ENCODE results near the gene CFAP52. TPM values are rescaled to one million over a fixed set of nuclear protein-coding genes. Genes with fewer than 3 reads are reported as not detected.

CFAP52 gene
- total and polyA plus RNA-seq, 2 experiments from 2014 or later, result not detected

DNA sequence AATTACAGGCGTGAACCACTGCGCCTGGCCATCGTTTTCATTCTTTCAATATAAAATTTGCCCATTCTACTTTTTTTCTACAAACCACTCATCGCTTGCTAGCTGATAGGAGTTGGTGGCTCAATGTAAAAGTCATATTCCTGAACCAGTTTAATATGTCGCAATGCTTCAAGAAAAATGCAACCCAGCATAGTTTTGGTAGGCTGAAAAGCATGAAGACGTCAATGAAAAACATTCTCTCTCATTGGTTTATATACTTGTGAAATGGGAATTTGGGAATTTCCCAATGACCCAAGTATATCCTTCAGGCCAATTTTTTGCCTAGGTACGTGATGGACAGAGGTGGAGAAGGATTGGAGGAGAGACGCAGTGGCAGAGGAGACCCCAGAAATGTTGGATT, 95.8 kb downstream of the CFAP52 start:
- no peaks in the 10 kb centered on the region for H3K9me3 Mint-ChIP-seq
- no peak overlapping the region for H2AFZ ChIP-seq
- H3K36me3 ChIP-seq (ENCODE audit: insufficient read depth), result no peaks in the 10 kb centered on the region
- H3K27me3 ChIP-seq (ENCODE audit: insufficient read depth), result no peaks in the 10 kb centered on the region
- no peak overlapping the region for H3K27ac ChIP-seq (ENCODE audit: low read depth)
- no peaks in the 10 kb centered on the region for H3K36me3 Mint-ChIP-seq (ENCODE audit: low read depth)
- no peaks in the 10 kb centered on the region for H3K9me2 ChIP-seq (ENCODE audit: insufficient read depth)
- H3K4me3 Mint-ChIP-seq, result no peak overlapping the region
- no peak overlapping the region for H3K4me3 ChIP-seq
- no peaks in the 10 kb centered on the region; the same call in 1 of the 2 replicates for H4K20me1 ChIP-seq (replicated peaks; ENCODE audit: insufficient read depth)
- H3K27ac Mint-ChIP-seq, result no peak overlapping the region
- H3F3A ChIP-seq (replicated peaks; ENCODE audit: low read depth), result no peaks in the 10 kb centered on the region
- H3K79me2 ChIP-seq (replicated peaks; ENCODE audit: insufficient read depth), result no peaks in the 10 kb centered on the region
- ATAC-seq, result no peak
- no peaks in the 10 kb centered on the region for H3K27me3 Mint-ChIP-seq (ENCODE audit: insufficient read depth, low read depth, poor library complexity)
- TF ChIP-seq CREB1 (CRISPR knock-in tag; IDR thresholded peaks at IDR 0.05; ENCODE audit: low read depth) (no peak), JUNB (IDR thresholded peaks at IDR 0.05; ENCODE audit: unreplicated experiment) (no peak), ZNF331 (CRISPR knock-in tag; IDR thresholded peaks at IDR 0.05; ENCODE audit: low read depth) (no peak), EZH2 (IDR thresholded peaks at IDR 0.05; ENCODE audit: low read depth, unreplicated experiment) (no peak), POLR2AphosphoS5 (IDR thresholded peaks at IDR 0.05; ENCODE audit: low read depth) (no peak), EZH2phosphoT487 (IDR thresholded peaks at IDR 0.05; ENCODE audit: unreplicated experiment) (no peak), NANOG (IDR thresholded peaks at IDR 0.05; ENCODE audit: borderline replicate concordance) (no peak), ZNF114 (CRISPR knock-in tag; IDR thresholded peaks at IDR 0.05) (no peak), STAT1 (IDR thresholded peaks at IDR 0.05; ENCODE audit: unreplicated experiment) (no peak)
- TF ChIP-seq, protein P1, sequence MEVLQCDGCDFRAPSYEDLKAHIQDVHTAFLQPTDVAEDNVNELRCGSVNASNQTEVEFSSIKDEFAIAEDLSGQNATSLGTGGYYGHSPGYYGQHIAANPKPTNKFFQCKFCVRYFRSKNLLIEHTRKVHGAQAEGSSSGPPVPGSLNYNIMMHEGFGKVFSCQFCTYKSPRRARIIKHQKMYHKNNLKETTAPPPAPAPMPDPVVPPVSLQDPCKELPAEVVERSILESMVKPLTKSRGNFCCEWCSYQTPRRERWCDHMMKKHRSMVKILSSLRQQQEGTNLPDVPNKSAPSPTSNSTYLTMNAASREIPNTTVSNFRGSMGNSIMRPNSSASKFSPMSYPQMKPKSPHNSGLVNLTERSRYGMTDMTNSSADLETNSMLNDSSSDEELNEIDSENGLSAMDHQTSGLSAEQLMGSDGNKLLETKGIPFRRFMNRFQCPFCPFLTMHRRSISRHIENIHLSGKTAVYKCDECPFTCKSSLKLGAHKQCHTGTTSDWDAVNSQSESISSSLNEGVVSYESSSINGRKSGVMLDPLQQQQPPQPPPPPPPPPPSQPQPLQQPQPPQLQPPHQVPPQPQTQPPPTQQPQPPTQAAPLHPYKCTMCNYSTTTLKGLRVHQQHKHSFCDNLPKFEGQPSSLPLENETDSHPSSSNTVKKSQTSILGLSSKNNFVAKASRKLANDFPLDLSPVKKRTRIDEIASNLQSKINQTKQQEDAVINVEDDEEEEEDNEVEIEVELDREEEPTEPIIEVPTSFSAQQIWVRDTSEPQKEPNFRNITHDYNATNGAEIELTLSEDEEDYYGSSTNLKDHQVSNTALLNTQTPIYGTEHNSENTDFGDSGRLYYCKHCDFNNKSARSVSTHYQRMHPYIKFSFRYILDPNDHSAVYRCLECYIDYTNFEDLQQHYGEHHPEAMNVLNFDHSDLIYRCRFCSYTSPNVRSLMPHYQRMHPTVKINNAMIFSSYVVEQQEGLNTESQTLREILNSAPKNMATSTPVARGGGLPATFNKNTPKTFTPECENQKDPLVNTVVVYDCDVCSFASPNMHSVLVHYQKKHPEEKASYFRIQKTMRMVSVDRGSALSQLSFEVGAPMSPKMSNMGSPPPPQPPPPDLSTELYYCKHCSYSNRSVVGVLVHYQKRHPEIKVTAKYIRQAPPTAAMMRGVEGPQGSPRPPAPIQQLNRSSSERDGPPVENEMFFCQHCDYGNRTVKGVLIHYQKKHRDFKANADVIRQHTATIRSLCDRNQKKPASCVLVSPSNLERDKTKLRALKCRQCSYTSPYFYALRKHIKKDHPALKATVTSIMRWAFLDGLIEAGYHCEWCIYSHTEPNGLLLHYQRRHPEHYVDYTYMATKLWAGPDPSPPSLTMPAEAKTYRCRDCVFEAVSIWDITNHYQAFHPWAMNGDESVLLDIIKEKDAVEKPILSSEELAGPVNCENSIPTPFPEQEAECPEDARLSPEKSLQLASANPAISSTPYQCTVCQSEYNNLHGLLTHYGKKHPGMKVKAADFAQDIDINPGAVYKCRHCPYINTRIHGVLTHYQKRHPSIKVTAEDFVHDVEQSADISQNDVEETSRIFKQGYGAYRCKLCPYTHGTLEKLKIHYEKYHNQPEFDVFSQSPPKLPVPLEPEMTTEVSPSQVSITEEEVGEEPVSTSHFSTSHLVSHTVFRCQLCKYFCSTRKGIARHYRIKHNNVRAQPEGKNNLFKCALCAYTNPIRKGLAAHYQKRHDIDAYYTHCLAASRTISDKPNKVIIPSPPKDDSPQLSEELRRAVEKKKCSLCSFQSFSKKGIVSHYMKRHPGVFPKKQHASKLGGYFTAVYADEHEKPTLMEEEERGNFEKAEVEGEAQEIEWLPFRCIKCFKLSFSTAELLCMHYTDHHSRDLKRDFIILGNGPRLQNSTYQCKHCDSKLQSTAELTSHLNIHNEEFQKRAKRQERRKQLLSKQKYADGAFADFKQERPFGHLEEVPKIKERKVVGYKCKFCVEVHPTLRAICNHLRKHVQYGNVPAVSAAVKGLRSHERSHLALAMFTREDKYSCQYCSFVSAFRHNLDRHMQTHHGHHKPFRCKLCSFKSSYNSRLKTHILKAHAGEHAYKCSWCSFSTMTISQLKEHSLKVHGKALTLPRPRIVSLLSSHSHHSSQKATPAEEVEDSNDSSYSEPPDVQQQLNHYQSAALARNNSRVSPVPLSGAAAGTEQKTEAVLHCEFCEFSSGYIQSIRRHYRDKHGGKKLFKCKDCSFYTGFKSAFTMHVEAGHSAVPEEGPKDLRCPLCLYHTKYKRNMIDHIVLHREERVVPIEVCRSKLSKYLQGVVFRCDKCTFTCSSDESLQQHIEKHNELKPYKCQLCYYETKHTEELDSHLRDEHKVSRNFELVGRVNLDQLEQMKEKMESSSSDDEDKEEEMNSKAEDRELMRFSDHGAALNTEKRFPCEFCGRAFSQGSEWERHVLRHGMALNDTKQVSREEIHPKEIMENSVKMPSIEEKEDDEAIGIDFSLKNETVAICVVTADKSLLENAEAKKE (CRISPR knock-in tag; IDR thresholded peaks at IDR 0.05), result no peak
- TF ChIP-seq, protein P2, sequence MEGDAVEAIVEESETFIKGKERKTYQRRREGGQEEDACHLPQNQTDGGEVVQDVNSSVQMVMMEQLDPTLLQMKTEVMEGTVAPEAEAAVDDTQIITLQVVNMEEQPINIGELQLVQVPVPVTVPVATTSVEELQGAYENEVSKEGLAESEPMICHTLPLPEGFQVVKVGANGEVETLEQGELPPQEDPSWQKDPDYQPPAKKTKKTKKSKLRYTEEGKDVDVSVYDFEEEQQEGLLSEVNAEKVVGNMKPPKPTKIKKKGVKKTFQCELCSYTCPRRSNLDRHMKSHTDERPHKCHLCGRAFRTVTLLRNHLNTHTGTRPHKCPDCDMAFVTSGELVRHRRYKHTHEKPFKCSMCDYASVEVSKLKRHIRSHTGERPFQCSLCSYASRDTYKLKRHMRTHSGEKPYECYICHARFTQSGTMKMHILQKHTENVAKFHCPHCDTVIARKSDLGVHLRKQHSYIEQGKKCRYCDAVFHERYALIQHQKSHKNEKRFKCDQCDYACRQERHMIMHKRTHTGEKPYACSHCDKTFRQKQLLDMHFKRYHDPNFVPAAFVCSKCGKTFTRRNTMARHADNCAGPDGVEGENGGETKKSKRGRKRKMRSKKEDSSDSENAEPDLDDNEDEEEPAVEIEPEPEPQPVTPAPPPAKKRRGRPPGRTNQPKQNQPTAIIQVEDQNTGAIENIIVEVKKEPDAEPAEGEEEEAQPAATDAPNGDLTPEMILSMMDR (conservative IDR thresholded peaks at IDR 0.05; ENCODE audit: low read depth in 2 of 2), result no peak
- TF ChIP-seq, protein P3, sequence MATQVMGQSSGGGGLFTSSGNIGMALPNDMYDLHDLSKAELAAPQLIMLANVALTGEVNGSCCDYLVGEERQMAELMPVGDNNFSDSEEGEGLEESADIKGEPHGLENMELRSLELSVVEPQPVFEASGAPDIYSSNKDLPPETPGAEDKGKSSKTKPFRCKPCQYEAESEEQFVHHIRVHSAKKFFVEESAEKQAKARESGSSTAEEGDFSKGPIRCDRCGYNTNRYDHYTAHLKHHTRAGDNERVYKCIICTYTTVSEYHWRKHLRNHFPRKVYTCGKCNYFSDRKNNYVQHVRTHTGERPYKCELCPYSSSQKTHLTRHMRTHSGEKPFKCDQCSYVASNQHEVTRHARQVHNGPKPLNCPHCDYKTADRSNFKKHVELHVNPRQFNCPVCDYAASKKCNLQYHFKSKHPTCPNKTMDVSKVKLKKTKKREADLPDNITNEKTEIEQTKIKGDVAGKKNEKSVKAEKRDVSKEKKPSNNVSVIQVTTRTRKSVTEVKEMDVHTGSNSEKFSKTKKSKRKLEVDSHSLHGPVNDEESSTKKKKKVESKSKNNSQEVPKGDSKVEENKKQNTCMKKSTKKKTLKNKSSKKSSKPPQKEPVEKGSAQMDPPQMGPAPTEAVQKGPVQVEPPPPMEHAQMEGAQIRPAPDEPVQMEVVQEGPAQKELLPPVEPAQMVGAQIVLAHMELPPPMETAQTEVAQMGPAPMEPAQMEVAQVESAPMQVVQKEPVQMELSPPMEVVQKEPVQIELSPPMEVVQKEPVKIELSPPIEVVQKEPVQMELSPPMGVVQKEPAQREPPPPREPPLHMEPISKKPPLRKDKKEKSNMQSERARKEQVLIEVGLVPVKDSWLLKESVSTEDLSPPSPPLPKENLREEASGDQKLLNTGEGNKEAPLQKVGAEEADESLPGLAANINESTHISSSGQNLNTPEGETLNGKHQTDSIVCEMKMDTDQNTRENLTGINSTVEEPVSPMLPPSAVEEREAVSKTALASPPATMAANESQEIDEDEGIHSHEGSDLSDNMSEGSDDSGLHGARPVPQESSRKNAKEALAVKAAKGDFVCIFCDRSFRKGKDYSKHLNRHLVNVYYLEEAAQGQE (IDR thresholded peaks at IDR 0.05; ENCODE audit: unreplicated experiment), result no peak
- TF ChIP-seq, protein P4, sequence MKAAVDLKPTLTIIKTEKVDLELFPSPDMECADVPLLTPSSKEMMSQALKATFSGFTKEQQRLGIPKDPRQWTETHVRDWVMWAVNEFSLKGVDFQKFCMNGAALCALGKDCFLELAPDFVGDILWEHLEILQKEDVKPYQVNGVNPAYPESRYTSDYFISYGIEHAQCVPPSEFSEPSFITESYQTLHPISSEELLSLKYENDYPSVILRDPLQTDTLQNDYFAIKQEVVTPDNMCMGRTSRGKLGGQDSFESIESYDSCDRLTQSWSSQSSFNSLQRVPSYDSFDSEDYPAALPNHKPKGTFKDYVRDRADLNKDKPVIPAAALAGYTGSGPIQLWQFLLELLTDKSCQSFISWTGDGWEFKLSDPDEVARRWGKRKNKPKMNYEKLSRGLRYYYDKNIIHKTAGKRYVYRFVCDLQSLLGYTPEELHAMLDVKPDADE (IDR thresholded peaks at IDR 0.05), result no peak
- DNase-seq (ENCODE audit: low spot score), result no peak
- H3K4me1 Mint-ChIP-seq, result peaks cover 29% of the 10 kb centered on the region
- H3K4me1 ChIP-seq (ENCODE audit: insufficient read depth), result 0 out of 2 replicates have a peak, but pooled peaks cover 6% of the 10 kb centered on the region
- no peak overlapping the region for H3K4me2 ChIP-seq
